Measurements from ENCODE around the gene PTDSS2.

PTDSS2 gene

GRCh38 chr11:534396-535209, 84.5 kb downstream of the PTDSS2 start:
- Histone ChIP-seq H3F3A (ENCODE audit: insufficient read depth, low read length) (peaks cover 5% of the 10 kb centered on the region; the same call in 1 of the 2 replicates), H3K27ac (ENCODE audit: low read depth, low read length, poor library complexity, severe bottlenecking) (no peak overlapping the region), H3K4me2 (ENCODE audit: low read length) (peak overlapping the region; percentile 73), H4K20me1 (ENCODE audit: insufficient read depth, low read length) (no peaks in the 10 kb centered on the region), H2AFZ (ENCODE audit: low read length) (no peak overlapping the region), H3K27me3 (ENCODE audit: insufficient read depth, low read length) (no peaks in the 10 kb centered on the region), H3K36me3 (ENCODE audit: insufficient read depth, low read length) (peaks cover 16% of the 10 kb centered on the region), H3K79me2 (ENCODE audit: insufficient read depth, low read length) (no peaks in the 10 kb centered on the region), H3K9ac (ENCODE audit: low read length) (peak overlapping the region; percentile 83), H3K4me1 (ENCODE audit: insufficient read depth, low read length, severe bottlenecking) (peaks cover 28% of the 10 kb centered on the region), H3K9me3 (ENCODE audit: low read length) (no peaks in the 10 kb centered on the region), H3K9me2 (ENCODE audit: low read depth, low read length) (no peaks in the 10 kb centered on the region), H3K4me3 (ENCODE audit: low read depth, low read length, poor library complexity, severe bottlenecking) (peak overlapping the region; percentile 86)
- 0 out of 2 replicates have a peak, but pooled peaks have one; percentile 14 for TF ChIP-seq CTCF (IDR thresholded peaks at IDR 0.05; ENCODE audit: low read length)
- TF ChIP-seq EZH2 (IDR thresholded peaks at IDR 0.05; ENCODE audit: borderline replicate concordance, low read length) = no peak

- Histone ChIP-seq H3K36me3 (ENCODE audit: insufficient read depth, low read length) (peaks cover 16% of the 10 kb centered on the region), H3K27me3 (ENCODE audit: insufficient read depth, low read length) (no peaks in the 10 kb centered on the region), H3K9ac (ENCODE audit: low read length) (peak overlapping the region; percentile 83; the same call in 1 of the 2 replicates), H3K4me1 (ENCODE audit: insufficient read depth, low read length, severe bottlenecking) (peaks cover 28% of the 10 kb centered on the region), H3K9me3 (ENCODE audit: low read length) (no peaks in the 10 kb centered on the region), H3K4me3 (ENCODE audit: low read depth, low read length, poor library complexity, severe bottlenecking) (peak overlapping the region; percentile 86), H3K4me2 (ENCODE audit: low read length) (peak overlapping the region; percentile 73; the same call in 1 of the 2 replicates), H3K79me2 (ENCODE audit: insufficient read depth, low read length) (no peaks in the 10 kb centered on the region), H3K9me2 (ENCODE audit: low read depth, low read length) (no peaks in the 10 kb centered on the region), H3F3A (ENCODE audit: insufficient read depth, low read length) (peaks cover 5% of the 10 kb centered on the region; the same call in 1 of the 2 replicates), H2AFZ (ENCODE audit: low read length) (no peak overlapping the region), H4K20me1 (ENCODE audit: insufficient read depth, low read length) (no peaks in the 10 kb centered on the region), H3K27ac (ENCODE audit: low read depth, low read length, poor library complexity, severe bottlenecking) (no peak overlapping the region)
- TF ChIP-seq EZH2 (IDR thresholded peaks at IDR 0.05; ENCODE audit: borderline replicate concordance, low read length) = no peak
- TF ChIP-seq CTCF (IDR thresholded peaks at IDR 0.05; ENCODE audit: low read length) = no peak
Measured at GRCh38 chr11:535210-535518, 85.1 kb downstream of the PTDSS2 start.

- H4K20me1 ChIP-seq (ENCODE audit: insufficient read depth, low read length) = no peaks in the 10 kb centered on the region
- H3K79me2 ChIP-seq (ENCODE audit: insufficient read depth, low read length) = no peaks in the 10 kb centered on the region
- H3K27me3 ChIP-seq (ENCODE audit: insufficient read depth, low read length) = no peaks in the 10 kb centered on the region
- no peaks in the 10 kb centered on the region for H3K9me2 ChIP-seq (ENCODE audit: low read depth, low read length)
- peak within 1 kb of the TSS; percentile 73 for H3K4me2 ChIP-seq (ENCODE audit: low read length)
- H3K27ac ChIP-seq (ENCODE audit: low read depth, low read length, poor library complexity, severe bottlenecking) = peak within 1 kb of the TSS; percentile 84
- no peaks in the 10 kb centered on the region for H3K9me3 ChIP-seq (ENCODE audit: low read length)
- H3K36me3 ChIP-seq (ENCODE audit: insufficient read depth, low read length) = peaks cover 16% of the 10 kb centered on the region
- peaks cover 28% of the 10 kb centered on the region for H3K4me1 ChIP-seq (ENCODE audit: insufficient read depth, low read length, severe bottlenecking)
- no peak within 1 kb of the TSS for H2AFZ ChIP-seq (ENCODE audit: low read length)
- H3K4me3 ChIP-seq (ENCODE audit: low read depth, low read length, poor library complexity, severe bottlenecking) = peak within 1 kb of the TSS; percentile 86
- peak within 1 kb of the TSS; percentile 83 for H3K9ac ChIP-seq (ENCODE audit: low read length)
- H3F3A ChIP-seq (ENCODE audit: insufficient read depth, low read length) = peaks cover 5% of the 10 kb centered on the region; the same call in 1 of the 2 replicates
- TF ChIP-seq EZH2 (IDR thresholded peaks at IDR 0.05; ENCODE audit: borderline replicate concordance, low read length) = no peak
- no peak for TF ChIP-seq CTCF (IDR thresholded peaks at IDR 0.05; ENCODE audit: low read length)
Measured at GRCh38 chr11:535519-536454, 85.7 kb downstream of the PTDSS2 start, which contains the start of gene HRAS. Gene HRAS (minus strand): TSS chr11:535576.
